Activated naive CD8-positive, alpha-beta T cell treated with anti-CD3 and anti-CD28 coated beads for 36 hours (primary cell): Measurements from ENCODE around the gene NUDT8. TPM values are rescaled to one million over a fixed set of nuclear protein-coding genes. Genes with fewer than 3 reads are reported as not detected.
"Not testable (repeated sequence)": the region's sequence is repeated elsewhere in the genome, so short reads cannot be mapped to it uniquely, and the experiment has no call there.

Source experiments
- DNase-seq: peaks from one replicate; pipeline ENCODE4 v3.0.0; 2021
- H3K27ac Mint-ChIP-seq: one replicate; pipeline ENCODE4 v1.8.0; 2022; ENCODE audit warnings: mild to moderate bottlenecking, moderate library complexity, mixed read lengths
- H3K27me3 Mint-ChIP-seq: one replicate; pipeline ENCODE4 v1.8.0; 2022; ENCODE audit warnings: mild to moderate bottlenecking, mixed read lengths
- H3K36me3 Mint-ChIP-seq: one replicate; pipeline ENCODE4 v1.8.0; 2021; ENCODE audit warnings: mild to moderate bottlenecking, mixed read lengths
- H3K4me1 Mint-ChIP-seq: one replicate; pipeline ENCODE4 v1.8.0; 2021; ENCODE audit warnings: mixed read lengths
- H3K4me3 Mint-ChIP-seq: one replicate; pipeline ENCODE4 v1.8.0; 2022; ENCODE audit warnings: mild to moderate bottlenecking, moderate library complexity, mixed read lengths
- H3K9me3 Mint-ChIP-seq: one replicate; pipeline ENCODE4 v1.8.0; 2022; ENCODE audit warnings: mixed read lengths
- total RNA-seq, 2 experiments: library from RNA; stranded (reverse); gene quantifications; one replicate each; pipeline ENCODE4 v1.2.3, GENCODE V29; 2021

The NUDT8 gene
- total RNA-seq, 2 experiments from 2014 or later = 30.2 to 31.0 TPM

DNA sequence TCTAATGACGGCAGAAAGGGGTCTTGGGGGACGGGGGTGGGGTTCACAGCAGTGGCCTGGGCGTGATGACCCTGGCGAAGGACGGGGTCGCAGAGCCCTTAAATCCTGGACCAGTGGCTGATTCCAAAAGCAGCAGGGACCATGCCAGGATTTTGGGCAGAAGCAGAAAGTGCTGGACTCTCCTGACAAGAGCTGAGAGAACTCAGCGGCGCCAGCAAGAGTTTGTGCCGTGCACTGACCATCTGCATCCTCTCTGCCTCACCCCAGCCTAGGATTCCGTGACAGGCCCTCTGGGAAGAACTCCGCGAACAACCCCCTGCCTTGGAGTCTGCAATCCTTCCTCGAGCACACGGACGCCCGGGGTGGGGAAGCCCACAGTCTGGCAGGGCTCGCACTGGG, 23.6 kb downstream of the NUDT8 start:
- peak overlapping the region; percentile 71 for H3K27ac Mint-ChIP-seq
- H3K4me1 Mint-ChIP-seq = peaks cover 11% of the 10 kb centered on the region
- DNase-seq = no peak

DNA sequence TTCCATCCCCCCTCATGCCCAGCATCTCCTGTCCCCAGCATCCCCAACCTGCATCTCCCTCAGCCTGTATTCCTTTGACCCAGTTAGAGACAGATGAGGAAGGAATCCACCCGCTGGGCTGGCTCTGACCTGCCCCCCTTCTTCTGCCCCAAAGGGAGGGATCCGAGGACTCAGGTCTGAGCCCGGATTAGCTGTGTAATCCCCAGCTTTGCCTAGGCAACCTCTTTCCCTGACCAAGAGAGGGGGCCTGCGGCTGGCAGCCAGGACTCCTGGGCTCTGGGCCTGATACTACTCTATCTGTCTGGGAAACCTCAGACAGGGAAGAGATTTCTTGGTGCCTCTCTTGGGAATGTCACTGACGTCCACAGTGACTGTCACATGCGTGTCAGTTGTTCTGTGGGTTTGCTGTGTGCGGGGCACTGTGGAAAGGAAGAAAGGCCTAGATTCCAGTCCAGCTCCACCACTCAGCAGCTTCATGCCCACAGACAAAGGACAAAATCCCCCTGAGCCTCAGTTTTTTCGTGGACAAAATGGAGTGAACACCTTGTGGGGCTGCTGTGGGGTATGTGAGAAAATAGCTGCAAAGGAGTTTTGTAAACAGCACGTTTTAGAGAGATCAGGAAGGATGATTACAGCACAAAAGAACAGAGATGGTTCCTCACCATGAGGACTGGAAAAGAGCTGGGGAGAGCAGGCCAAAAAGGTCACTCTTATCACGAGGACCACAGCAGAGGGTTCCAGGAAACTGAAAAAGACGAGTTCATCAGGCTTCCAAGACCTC, 24.3 kb downstream of the NUDT8 start:
- no peak for DNase-seq
- Mint-ChIP-seq H3K9me3 (no peaks in the 10 kb centered on the region), H3K36me3 (peaks cover 14% of the 10 kb centered on the region), H3K4me1 (peaks cover 11% of the 10 kb centered on the region), H3K4me3 (peak overlapping the region; percentile 32), H3K27ac (no peak overlapping the region), H3K27me3 (peaks cover 22% of the 10 kb centered on the region)

More for the DNA sequence above, 23.6 kb downstream of the NUDT8 start:
- no peaks in the 10 kb centered on the region for H3K9me3 Mint-ChIP-seq
- peak overlapping the region; percentile 94 for H3K4me3 Mint-ChIP-seq
- H3K36me3 Mint-ChIP-seq = peaks cover 14% of the 10 kb centered on the region
- H3K27me3 Mint-ChIP-seq = peaks cover 15% of the 10 kb centered on the region

DNA sequence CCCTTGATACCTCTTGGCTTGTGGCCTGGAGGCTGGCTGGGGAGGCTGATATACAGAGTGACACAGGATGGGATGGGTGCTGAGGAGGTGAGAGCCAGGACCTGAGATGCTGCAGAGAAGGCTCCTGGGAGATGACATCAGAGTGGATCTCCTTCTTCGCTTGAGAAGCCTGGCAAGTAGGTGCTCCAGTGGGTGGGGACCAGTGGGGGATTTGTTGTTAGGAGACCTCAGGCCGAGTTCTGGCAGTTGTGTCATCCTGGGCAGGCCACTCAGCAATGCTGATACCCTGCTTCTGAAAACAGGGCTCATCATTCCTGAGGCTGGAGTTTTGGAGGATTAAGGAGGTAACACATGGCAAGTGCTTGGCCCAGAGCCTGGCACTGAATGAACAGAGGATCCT, 24.9 kb downstream of the NUDT8 start:
- peaks cover 14% of the 10 kb centered on the region for H3K36me3 Mint-ChIP-seq
- no peak for DNase-seq
- H3K4me1 Mint-ChIP-seq = peaks cover 11% of the 10 kb centered on the region
- H3K27ac Mint-ChIP-seq = no peak overlapping the region
- no peak overlapping the region for H3K4me3 Mint-ChIP-seq
- H3K27me3 Mint-ChIP-seq = peaks cover 28% of the 10 kb centered on the region
- H3K9me3 Mint-ChIP-seq = no peaks in the 10 kb centered on the region

DNA sequence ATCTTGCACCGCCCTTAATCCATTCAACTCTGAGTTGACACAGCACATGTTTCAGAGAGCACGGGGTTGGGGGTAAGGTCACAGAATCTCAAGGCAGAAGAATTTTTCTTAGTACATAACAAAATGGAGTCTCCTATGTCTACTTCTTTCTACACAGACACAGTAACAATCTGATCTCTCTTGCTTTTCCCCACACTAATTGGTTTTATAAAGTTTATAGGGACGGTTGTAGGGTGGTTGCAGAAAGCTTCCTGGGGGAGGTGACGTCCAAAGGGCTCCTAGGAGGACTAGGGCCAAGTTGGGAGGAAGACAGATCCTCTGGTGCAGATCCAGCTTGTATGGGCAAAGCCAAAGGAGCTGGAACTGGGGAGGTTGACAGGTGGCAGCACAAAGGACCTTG, 25.6 kb downstream of the NUDT8 start:
- not testable (repeated sequence) for DNase-seq, H3K27ac Mint-ChIP-seq, H3K9me3 Mint-ChIP-seq, H3K4me3 Mint-ChIP-seq, H3K4me1 Mint-ChIP-seq
- H3K36me3 Mint-ChIP-seq = peaks cover 11% of the 10 kb centered on the region
- H3K27me3 Mint-ChIP-seq = peaks cover 35% of the 10 kb centered on the region

DNA sequence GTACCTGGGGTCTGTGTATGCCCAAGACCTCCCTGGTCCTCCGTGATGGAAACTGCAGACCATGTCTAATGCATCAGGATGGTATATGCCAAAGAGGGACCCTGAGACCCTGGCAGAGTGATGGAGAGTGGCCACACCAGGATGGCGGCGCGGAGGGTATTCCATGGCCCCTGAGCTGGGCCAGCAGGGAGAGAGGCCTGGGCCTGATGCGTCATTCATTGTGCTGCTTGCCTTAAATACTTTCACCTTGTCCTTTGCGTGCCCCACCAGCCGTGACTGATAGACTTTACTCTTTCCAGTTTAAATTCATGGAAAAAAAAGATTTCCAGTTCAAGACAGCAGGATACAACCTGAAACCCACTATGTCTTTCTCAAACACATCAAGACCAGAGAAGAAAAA, 28.6 kb downstream of the NUDT8 start:
- Mint-ChIP-seq H3K27ac (no peak overlapping the region), H3K9me3 (peaks cover 1% of the 10 kb centered on the region), H3K4me3 (no peak overlapping the region), H3K36me3 (no peaks in the 10 kb centered on the region), H3K27me3 (peaks cover 39% of the 10 kb centered on the region), H3K4me1 (peaks cover 2% of the 10 kb centered on the region)
- DNase-seq = no peak

DNA sequence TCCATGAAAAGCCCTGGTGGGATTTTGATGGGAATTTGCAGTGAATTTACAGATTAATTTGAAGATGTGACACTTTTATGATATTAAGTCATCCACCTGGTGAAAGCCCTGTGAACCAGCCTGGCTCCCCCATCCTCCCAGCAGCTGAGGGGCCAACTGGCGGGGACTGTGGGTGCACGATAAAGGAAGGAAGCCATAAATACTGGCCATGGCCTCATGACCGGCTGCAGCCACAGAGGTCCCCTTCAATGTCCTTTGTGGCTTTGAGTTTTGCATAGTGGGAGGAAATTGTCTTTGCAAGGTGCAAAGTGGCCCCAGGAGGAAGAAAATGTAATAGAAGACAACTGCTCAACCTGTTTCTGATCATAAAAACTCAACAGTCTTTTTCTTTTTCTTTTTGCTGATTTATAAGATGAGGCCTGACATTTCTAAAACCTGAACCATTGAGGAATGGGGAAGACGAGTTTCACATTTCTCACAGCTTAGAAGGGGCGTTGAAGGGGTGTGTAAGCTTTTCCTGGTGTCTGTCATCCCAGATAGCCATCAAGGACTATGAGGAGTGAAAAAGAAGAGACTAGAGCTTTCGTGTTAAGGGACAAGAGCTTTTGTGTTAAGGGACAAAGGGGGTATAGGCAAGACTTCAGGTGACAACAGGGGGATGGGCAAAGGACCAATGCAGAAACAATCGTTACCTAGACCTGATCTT, 29.3 kb downstream of the NUDT8 start:
- Mint-ChIP-seq H3K4me3 (no peak overlapping the region), H3K4me1 (peaks cover 2% of the 10 kb centered on the region)
- no peak for DNase-seq

DNA sequence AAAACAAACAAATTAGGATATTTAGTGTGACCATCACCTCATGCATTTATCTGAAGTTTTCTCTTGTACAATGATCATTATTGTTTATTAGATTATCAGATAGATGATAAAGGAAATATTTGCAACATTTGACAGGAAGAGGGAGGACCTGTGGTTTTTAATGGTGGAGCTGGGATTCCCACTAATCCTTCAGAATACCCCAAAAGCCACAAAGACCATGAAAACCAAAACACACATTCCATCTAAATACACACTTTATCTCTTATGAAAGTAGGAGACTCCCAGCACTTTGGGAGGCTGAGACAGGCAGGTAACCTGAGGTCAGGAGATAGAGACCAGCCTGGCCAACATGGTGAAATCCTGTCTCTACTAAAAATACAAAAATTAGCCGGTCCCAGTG, 30.6 kb downstream of the NUDT8 start:
- peaks cover 2% of the 10 kb centered on the region for H3K4me1 Mint-ChIP-seq
- no peak overlapping the region for H3K4me3 Mint-ChIP-seq
- no peak for DNase-seq
- H3K27me3 Mint-ChIP-seq = peaks cover 39% of the 10 kb centered on the region
- peaks cover 1% of the 10 kb centered on the region for H3K9me3 Mint-ChIP-seq
- no peaks in the 10 kb centered on the region for H3K36me3 Mint-ChIP-seq
- H3K27ac Mint-ChIP-seq = no peak overlapping the region

More for the DNA sequence above, 29.3 kb downstream of the NUDT8 start:
- Mint-ChIP-seq H3K36me3 (no peaks in the 10 kb centered on the region), H3K9me3 (peaks cover 1% of the 10 kb centered on the region), H3K27me3 (peaks cover 39% of the 10 kb centered on the region), H3K27ac (no peak overlapping the region)

DNA sequence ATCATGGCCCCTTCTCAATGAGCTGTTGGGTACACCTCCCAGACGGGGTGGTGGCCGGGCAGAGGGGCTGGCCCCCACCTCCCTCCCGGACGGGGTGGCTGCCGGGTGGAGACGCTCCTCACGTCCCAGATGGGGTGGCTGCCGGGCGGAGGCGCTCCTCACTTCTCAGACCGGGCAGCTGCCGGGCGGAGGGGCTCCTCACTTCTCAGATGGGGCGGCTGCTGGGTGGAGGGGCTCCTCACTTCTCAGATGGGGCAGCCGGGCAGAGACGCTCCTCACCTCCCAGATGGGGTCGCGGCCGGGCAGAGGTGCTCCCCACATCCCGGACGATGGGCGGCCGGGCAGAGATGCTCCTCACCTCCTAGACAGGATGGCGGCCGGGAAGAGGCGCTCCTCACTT, 31.8 kb downstream of the NUDT8 start:
- H3K27me3 Mint-ChIP-seq = peaks cover 36% of the 10 kb centered on the region
- not testable (repeated sequence) for H3K4me3 Mint-ChIP-seq, DNase-seq, H3K36me3 Mint-ChIP-seq, H3K27ac Mint-ChIP-seq, H3K9me3 Mint-ChIP-seq, H3K4me1 Mint-ChIP-seq

DNA sequence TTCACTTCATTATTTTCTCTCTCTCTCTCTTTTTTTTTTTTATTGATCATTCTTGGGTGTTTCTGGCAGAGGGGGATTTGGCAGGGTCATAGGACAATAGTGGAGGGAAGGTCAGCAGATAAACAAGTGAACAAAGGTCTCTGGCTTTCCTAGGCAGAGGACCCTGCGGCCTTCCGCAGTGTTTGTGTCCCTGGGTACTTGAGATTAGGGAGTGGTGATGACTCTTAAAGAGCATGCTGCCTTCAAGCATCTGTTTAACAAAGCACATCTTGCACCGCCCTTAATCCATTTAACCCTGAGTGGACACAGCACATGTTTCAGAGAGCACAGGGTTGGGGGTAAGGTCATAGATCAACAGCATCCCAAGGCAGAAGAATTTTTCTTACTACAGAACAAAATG, 32.3 kb downstream of the NUDT8 start:
- H3K27me3 Mint-ChIP-seq = peaks cover 33% of the 10 kb centered on the region
- H3K27ac Mint-ChIP-seq, DNase-seq, H3K4me1 Mint-ChIP-seq, H3K9me3 Mint-ChIP-seq, H3K36me3 Mint-ChIP-seq, H3K4me3 Mint-ChIP-seq: not testable (repeated sequence)

DNA sequence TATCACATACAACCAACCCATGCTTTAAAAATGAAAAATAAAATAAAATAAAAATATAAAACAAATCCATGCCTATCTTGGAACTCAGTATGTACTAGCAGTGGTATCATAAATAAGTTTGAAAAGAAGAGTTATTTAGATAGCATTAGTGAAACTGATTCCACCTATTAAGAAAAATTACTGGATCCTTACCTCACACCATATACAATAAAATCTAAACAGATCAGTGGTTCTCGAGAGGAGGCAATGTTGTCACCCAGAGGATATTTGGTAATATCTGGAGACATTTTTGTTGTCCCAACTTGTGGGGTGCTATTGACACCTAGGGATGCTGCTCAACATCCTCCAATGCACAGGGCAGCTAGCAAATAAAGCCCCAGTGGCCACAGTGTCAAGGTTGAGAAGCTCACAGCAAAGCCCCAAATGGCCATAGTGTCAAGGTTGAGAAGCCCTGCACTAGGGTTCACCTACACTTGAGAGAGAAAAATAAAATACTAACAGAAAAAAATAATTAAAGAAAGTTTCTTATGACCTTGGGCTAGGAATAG, 32.9 kb downstream of the NUDT8 start:
- Mint-ChIP-seq H3K9me3 (peaks cover 1% of the 10 kb centered on the region), H3K4me1 (peaks cover 2% of the 10 kb centered on the region), H3K36me3 (no peaks in the 10 kb centered on the region), H3K27me3 (peaks cover 29% of the 10 kb centered on the region), H3K4me3 (no peak overlapping the region), H3K27ac (no peak overlapping the region)
- DNase-seq = no peak

DNA sequence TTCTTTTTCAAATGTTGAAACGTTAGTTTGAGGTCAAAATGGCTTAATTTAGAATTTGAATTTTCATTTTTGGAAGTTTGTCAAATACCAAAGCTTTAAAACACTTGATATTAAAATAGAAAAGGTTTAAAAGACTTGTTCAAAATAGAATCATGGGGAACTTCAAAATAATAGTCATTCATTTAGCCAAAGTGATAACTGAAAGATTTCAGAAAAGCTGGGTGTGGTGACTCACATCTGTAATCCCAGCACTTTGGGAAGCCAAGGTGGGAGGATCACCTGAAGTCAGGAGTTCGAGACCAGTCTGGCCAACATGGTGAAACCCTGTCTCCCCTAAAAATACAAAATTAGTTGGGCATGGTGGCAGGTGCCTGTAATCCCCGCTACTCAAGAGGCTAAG, 35.3 kb downstream of the NUDT8 start:
- no peaks in the 10 kb centered on the region for H3K36me3 Mint-ChIP-seq
- H3K27me3 Mint-ChIP-seq = peaks cover 8% of the 10 kb centered on the region
- H3K9me3 Mint-ChIP-seq = peaks cover 1% of the 10 kb centered on the region
- DNase-seq = no peak
- H3K4me3 Mint-ChIP-seq = no peak overlapping the region
- H3K27ac Mint-ChIP-seq = no peak overlapping the region
- peaks cover 2% of the 10 kb centered on the region for H3K4me1 Mint-ChIP-seq

DNA sequence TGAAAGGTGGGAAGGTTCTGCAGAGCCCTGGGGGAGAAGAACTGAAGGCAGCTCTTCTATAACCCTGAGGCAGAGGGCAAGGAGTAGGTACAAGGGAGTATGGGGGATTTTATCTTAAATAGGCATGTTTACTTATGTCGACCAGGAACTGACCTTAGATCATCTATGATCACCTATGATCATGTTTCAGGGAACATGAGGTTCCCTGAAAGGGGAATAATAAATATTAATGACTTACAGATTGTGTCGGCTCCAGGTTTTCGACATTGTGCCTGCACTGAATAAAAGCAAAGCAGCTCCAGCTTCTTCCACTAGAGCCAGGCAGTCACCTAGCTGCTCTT, 36.2 kb downstream of the NUDT8 start:
- Mint-ChIP-seq H3K9me3 (peaks cover 1% of the 10 kb centered on the region), H3K27me3 (no peaks in the 10 kb centered on the region), H3K4me1 (no peaks in the 10 kb centered on the region), H3K4me3 (no peak overlapping the region), H3K36me3 (no peaks in the 10 kb centered on the region), H3K27ac (no peak overlapping the region)
- no peak for DNase-seq

DNA sequence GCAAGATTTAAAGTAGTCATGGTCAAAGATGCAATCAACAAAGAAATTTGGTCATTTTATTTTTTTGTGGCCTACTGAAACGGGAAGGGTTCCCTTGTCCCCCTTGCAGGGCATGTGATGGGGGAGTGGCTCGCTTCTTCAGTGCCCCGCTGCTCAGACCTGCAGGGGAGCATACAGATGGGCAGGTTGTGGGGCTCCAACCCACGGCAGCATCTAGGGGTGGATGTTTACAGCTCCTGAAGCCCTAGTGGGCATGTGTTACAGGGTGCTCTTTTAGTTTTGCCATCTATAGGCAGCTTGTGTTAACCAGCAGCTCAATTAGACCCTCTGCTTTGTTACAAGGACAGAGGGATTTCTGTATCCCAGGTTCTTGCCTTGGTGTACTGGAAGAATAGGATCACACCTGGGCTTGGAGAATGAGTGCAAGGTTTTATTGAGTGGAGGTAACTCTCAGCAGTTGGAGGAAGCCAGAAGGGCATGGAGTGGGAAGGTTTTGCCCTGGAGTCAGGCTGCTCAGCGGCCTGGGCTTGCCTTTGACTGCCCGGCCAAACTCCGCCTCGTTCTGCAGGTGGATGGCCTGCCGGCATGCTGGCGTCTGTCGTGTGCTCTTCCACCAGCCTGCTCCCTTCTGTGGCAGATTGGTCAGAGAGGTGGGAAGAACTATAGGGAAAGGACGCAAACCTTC, 36.7 kb downstream of the NUDT8 start:
- DNase-seq = no peak
- H3K27me3 Mint-ChIP-seq = no peaks in the 10 kb centered on the region

DNA sequence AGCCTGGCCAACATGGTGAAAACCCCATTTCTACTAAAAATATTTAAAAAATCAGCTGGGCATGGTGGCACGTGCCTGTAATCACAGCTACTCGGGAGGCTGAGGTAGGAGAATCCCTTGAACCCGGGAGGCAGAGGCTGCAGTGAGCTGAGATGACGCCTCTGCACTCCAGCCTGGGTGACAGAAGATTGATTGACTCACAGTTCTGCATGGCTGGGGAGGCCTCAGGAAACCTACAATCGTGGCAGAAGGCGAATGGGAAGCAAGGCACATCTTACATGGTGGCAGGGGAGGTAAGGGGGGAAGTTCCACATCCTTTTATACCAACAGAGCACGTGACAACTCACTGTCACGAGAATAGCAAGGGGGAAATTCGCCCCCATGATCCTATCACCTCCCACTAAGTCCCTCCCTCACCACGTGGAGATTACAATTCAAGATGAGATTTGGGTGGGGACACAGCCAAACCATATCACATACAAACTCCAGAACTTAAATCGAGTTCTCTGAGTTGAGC, 40.8 kb downstream of the NUDT8 start:
- H3K4me1 Mint-ChIP-seq = peaks cover 25% of the 10 kb centered on the region
- not testable (repeated sequence) for H3K27me3 Mint-ChIP-seq, H3K27ac Mint-ChIP-seq, DNase-seq, H3K9me3 Mint-ChIP-seq, H3K4me3 Mint-ChIP-seq
- peaks cover 43% of the 10 kb centered on the region for H3K36me3 Mint-ChIP-seq

More for the DNA sequence above, 36.7 kb downstream of the NUDT8 start:
- H3K36me3 Mint-ChIP-seq = peaks cover 5% of the 10 kb centered on the region
- H3K4me3 Mint-ChIP-seq = no peak overlapping the region
- no peaks in the 10 kb centered on the region for H3K4me1 Mint-ChIP-seq
- no peak overlapping the region for H3K27ac Mint-ChIP-seq
- peaks cover 1% of the 10 kb centered on the region for H3K9me3 Mint-ChIP-seq

DNA sequence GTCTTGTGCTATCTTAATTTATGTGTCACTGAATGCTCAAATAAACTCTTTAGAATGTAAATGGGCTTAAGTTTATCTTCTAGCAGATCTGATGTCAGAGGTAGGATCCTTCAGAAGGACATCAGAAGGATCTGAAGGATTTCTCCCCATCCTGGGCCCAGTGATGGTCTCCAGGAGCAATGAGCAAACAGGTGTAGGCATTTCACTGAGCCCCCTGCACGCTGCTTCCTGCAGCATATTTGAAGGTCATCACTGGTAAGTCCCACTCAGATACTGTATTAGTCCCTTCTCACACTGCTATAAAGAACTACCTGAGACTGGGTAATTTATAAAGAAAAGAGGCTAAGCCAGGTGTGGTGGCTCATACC, 41.6 kb downstream of the NUDT8 start:
- DNase-seq = no peak
- Mint-ChIP-seq H3K27ac (no peak overlapping the region), H3K9me3 (peaks cover 8% of the 10 kb centered on the region), H3K36me3 (peaks cover 43% of the 10 kb centered on the region), H3K4me3 (no peak overlapping the region), H3K4me1 (peaks cover 25% of the 10 kb centered on the region), H3K27me3 (no peaks in the 10 kb centered on the region)
